ENCODE results near the gene KCNG3. TPM values are rescaled to one million over a fixed set of nuclear protein-coding genes. Genes with fewer than 3 reads are reported as not detected.

KCNG3 gene
- total RNA-seq, 1 donor from 2014 or later, result not detected

DNA sequence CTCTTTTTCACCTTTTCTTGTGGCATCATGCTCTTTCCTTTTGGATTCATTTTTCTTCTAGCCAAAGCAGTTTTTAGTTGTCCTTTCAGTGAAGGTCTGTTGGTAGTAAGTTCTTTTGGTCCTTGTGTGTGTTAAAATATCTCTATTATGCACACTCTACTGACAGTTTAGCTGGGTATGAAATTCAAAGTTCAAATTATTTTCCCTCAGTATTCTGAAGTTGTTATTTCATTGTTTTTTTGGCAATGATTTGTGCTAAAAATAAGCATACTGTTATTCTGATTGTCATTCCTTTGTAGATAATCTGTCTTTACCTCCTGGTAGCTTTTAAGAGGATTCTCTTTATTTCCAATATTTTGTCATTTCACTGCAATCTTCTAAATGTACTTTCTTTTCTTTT, 79.6 kb downstream of the KCNG3 start:
- peaks cover 13% of the 10 kb centered on the region for H3K9me3 Mint-ChIP-seq
- H3K27ac Mint-ChIP-seq (ENCODE audit: unreplicated experiment), result no peak overlapping the region
- no peaks in the 10 kb centered on the region for H3K27me3 Mint-ChIP-seq (ENCODE audit: low read depth)
- TF ChIP-seq, protein P1, sequence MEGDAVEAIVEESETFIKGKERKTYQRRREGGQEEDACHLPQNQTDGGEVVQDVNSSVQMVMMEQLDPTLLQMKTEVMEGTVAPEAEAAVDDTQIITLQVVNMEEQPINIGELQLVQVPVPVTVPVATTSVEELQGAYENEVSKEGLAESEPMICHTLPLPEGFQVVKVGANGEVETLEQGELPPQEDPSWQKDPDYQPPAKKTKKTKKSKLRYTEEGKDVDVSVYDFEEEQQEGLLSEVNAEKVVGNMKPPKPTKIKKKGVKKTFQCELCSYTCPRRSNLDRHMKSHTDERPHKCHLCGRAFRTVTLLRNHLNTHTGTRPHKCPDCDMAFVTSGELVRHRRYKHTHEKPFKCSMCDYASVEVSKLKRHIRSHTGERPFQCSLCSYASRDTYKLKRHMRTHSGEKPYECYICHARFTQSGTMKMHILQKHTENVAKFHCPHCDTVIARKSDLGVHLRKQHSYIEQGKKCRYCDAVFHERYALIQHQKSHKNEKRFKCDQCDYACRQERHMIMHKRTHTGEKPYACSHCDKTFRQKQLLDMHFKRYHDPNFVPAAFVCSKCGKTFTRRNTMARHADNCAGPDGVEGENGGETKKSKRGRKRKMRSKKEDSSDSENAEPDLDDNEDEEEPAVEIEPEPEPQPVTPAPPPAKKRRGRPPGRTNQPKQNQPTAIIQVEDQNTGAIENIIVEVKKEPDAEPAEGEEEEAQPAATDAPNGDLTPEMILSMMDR (conservative IDR thresholded peaks at IDR 0.05), result no peak
- H3K4me3 Mint-ChIP-seq, result no peak overlapping the region
- no peak for DNase-seq (ENCODE audit: low read depth, low spot score)
- H3K4me1 Mint-ChIP-seq, result no peaks in the 10 kb centered on the region
- peaks cover 5% of the 10 kb centered on the region for H3K36me3 Mint-ChIP-seq (ENCODE audit: low read depth)

DNA sequence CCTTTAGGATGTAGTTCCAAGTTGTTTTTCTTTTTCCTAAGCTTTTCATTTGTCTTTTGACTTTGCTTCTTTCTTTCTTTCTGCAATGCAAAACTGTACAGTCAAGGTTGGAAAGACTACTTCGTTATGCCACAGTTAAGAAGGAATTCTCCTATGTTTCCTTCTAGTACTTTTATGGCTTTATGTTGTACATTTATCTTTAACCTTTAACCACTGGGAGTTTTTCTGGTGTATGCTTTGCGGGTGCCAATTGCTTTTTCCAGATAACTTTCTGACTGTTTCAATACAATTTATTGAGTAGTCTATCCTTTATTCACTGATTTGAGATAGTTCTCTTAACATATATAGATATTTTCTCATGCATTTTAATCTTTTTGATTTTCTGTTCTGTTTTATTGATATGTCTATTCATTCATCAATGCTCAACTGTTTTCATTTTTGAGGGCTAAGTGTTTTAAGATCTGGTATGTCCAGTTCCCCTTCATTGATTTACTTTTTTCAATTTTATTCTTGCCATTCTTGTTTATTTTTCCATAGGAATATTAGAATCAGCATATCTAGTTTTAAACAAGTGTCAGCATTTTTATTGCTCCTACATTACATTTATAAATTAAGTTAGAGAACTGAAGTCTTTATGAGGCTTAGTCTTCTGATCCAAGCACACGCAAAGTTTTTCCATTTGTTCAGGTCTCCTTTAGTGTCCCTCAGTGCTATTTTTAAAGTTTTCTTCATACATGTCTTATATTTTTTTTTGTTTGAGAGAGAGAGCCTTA, 82.9 kb downstream of the KCNG3 start:
- DNase-seq (ENCODE audit: low read depth, low spot score), result no peak
- TF ChIP-seq, protein P1 (conservative IDR thresholded peaks at IDR 0.05), result no peak
- Mint-ChIP-seq H3K36me3 (ENCODE audit: low read depth) (peaks cover 5% of the 10 kb centered on the region), H3K4me1 (no peaks in the 10 kb centered on the region), H3K27ac (ENCODE audit: unreplicated experiment) (no peak overlapping the region), H3K4me3 (no peak overlapping the region), H3K27me3 (ENCODE audit: low read depth) (no peaks in the 10 kb centered on the region), H3K9me3 (peaks cover 13% of the 10 kb centered on the region)

GRCh38 chr2:42408009-42408408, 85.8 kb downstream of the KCNG3 start:
- H3K9me3 Mint-ChIP-seq, result no peaks in the 10 kb centered on the region
- no peaks in the 10 kb centered on the region for H3K27me3 Mint-ChIP-seq (ENCODE audit: low read depth)
- no peaks in the 10 kb centered on the region for H3K4me1 Mint-ChIP-seq
- no peak overlapping the region for H3K27ac Mint-ChIP-seq (ENCODE audit: unreplicated experiment)
- H3K36me3 Mint-ChIP-seq (ENCODE audit: low read depth), result no peaks in the 10 kb centered on the region
- TF ChIP-seq, protein P1 (conservative IDR thresholded peaks at IDR 0.05), result no peak
- DNase-seq (ENCODE audit: low read depth, low spot score), result no peak
- no peak overlapping the region for H3K4me3 Mint-ChIP-seq

GRCh38 chr2:42407476-42407875, 86.3 kb downstream of the KCNG3 start:
- no peaks in the 10 kb centered on the region for H3K9me3 Mint-ChIP-seq
- no peak overlapping the region for H3K27ac Mint-ChIP-seq (ENCODE audit: unreplicated experiment)
- H3K36me3 Mint-ChIP-seq (ENCODE audit: low read depth), result no peaks in the 10 kb centered on the region
- TF ChIP-seq, protein P1 (conservative IDR thresholded peaks at IDR 0.05), result no peak
- no peaks in the 10 kb centered on the region for H3K4me1 Mint-ChIP-seq
- no peaks in the 10 kb centered on the region for H3K27me3 Mint-ChIP-seq (ENCODE audit: low read depth)
- DNase-seq (ENCODE audit: low read depth, low spot score), result no peak
- no peak overlapping the region for H3K4me3 Mint-ChIP-seq

DNA sequence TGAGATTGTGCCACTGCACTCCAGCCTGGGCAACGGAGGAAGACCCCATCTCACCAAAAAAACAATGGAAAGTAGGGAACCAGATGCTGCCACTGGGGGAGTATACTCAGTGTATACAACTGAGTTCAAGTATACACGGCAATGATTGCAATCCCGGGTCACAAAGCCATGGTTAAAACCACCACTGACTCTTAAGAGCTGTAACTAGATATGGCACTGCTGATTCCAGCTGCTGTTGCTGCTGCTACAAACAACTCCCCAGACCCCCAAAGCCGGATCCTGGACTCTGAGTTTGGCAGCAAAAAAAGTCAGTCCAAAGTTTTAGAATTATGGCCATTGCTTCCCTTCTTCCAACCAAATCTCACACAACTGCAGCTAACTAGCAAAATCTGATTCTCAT, 89.1 kb downstream of the KCNG3 start:
- Mint-ChIP-seq H3K27ac (ENCODE audit: unreplicated experiment) (no peak overlapping the region), H3K9me3 (no peaks in the 10 kb centered on the region), H3K4me1 (no peaks in the 10 kb centered on the region), H3K36me3 (ENCODE audit: low read depth) (no peaks in the 10 kb centered on the region), H3K27me3 (ENCODE audit: low read depth) (no peaks in the 10 kb centered on the region), H3K4me3 (no peak overlapping the region)
- DNase-seq (ENCODE audit: low read depth, low spot score), result no peak
- TF ChIP-seq, protein P1 (conservative IDR thresholded peaks at IDR 0.05), result no peak
